ENCODE measurements around the gene PCAT7.
"Not testable (repeated sequence)": the region's sequence is repeated elsewhere in the genome, so short reads cannot be mapped to it uniquely, and the experiment has no call there.

The PCAT7 gene

DNA sequence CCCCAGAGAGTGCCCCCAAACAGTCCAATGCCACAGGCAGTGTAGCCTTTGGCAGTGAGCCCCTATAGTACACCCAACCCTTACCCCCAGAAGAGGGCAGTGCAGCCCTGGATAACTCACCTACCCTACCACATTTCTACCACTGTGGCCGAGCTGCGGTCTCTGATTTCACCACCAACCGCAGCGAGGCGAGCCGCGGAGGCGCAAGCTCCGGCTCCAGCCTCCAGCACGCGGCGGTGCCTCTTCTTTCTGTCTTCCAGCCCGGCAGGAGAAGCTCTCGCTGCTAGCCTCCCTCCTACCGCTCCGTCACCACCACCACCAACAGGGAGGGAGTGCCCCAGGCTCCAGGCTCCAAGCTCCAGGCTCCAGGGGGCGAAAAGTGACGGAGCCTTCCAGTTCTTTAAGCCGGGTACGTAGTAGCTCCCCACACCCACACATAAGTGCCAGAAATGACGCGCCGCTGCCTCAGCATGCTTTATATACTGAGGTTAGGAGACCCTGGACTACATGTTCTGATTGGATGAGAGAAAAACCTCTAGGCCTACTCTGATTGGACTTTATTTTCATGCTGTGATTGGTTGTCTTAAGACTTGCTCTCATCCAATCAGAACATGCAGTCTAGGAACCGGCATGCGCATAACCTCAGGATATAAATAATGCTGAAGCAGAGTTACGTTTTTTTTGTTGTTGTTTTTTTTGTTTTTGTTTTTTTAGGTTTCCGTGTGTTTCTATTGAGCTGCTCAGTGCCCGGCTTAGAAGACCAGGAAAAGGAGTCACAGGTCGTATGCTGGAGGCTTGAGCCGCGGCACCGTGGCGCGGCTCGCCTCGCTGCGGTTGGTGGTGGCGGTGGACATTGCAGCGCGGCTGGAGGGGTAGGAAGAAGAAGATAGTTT, at the start of gene PCAT7:
Gene PCAT7, plus strand, starts transcription at position 645 of the 893 bp plus-strand sequence.
- peak; percentile 43 for DNase-seq

GRCh38 chr9:94506370-94506769, 48.5 kb upstream of the PCAT7 start:
- DNase-seq = not testable (repeated sequence)

- DNase-seq = no peak
These were observed 47.2 kb upstream of the PCAT7 start for GRCh38 chr9:94507531-94508258.

DNA sequence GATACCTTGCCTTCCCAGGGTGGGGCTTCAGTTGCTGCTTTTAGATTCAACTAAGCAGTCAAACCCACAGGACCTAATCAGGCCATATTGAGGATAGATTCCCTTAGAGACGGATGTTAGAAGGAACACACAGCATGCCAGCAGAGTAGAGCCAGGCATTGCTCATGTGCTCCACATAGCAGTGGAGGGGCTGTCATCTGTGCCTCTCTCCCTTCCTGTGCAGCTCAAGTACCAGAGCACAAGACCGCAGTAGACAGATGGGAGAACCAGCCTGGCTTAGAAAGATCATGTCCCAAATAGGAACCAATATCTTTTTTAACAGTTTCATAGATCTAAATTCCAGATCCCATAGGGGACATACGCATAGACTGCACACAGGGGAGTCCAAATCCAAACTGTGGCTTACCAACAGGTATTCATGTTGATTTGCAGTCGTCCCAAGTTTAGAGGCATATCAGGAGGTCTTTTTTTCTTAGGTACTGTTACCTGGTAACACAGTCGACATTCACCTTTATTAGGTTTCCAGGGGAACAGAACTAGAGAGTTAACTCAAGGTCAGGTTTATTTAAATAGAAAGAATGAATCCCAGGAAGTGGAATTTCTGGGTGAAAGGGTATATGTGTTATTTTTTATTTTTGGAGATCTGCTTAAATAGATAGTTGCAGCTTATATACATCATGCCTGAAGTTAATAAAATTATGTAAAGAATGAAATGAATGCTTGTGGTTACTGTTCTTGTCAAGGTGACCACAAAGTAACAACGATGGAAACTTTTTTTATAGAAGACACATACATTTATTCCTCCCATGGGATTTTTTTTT, 43.5 kb upstream of the PCAT7 start:
- no peak for DNase-seq

DNA sequence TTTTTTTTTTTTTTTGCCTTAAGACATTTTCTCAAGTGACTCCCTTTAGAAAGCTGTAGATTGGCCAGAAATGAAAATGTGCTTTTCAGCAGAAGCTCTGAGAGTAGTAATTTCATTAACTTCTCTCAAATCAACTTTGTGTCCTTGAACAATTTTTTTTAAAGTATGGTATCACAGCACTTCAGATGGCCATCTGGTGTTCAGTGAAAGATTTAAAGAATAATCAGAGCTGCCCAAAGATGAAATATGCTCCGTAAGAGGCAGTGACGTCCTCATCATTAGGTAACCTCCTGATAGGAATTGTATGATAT, 43.0 kb upstream of the PCAT7 start:
- no peak for DNase-seq

GRCh38 chr9:94514722-94515121, 40.2 kb upstream of the PCAT7 start:
- DNase-seq = no peak

GRCh38 chr9:94517254-94517653, 37.6 kb upstream of the PCAT7 start:
- DNase-seq = no peak

- no peak for DNase-seq
These were observed 29.4 kb upstream of the PCAT7 start for GRCh38 chr9:94525396-94526035.

DNA sequence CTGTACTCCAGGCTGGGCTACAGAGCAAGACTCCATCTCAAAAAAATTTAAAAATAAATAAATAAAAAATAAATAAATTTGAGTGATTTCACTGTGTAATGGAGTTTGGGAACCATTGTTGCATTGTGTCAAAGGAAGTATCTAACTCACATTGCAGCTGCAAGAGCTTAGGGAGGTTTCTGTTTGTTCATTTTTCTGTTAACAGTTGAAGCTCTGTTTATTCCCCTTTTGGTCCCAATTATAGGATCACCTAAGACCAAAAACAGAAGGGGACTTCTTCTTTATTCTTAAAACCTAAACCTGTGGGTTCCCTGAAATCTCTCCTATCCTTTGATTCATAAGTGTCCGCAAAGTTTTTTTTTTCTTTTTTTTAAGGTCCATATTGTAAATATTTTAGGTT, 28.6 kb upstream of the PCAT7 start:
- DNase-seq = no peak

GRCh38 chr9:94526951-94527350, 27.9 kb upstream of the PCAT7 start:
- no peak for DNase-seq

DNA sequence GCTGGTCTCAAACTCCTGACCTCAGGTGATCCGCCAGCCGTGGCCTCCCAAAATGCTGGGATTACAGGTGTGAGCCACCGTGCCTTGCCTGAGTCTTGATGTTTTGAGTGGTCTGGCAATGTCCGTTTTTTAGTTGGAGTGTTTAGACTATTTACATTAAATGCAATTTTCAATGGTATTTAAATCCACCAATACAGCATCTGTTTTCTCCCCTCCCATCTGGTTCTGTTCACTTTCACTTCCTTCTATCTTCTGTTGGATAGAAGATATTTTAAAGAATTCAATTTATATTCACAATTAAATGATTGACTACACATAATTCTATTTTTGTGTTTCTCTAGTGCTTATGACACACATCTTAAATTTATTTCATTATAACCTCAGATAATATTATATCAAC, 26.0 kb upstream of the PCAT7 start:
- no peak for DNase-seq

- DNase-seq = no peak
These were observed 21.7 kb upstream of the PCAT7 start for GRCh38 chr9:94533155-94533554.

DNA sequence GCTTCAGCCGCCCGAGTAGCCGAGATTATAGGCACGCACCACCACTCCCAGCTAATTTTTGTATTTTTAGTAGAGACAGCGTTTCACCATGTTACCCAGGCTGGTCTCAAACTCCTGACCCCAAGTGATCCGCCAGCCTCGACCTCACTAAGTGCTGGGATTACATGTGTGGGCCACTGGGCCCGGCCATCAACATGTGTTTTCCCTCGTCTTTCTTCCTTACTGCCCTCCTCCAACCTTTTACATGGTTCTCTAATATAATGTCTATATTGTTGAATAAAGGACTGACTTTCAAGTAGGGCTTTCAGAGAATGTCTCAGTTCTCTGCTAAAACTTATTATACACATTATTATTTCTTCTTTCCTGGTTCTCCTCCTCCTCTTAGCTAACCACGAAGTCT, 21.3 kb upstream of the PCAT7 start:
- no peak for DNase-seq

- no peak for DNase-seq
These were observed 20.0 kb upstream of the PCAT7 start for GRCh38 chr9:94534901-94535300.

DNA sequence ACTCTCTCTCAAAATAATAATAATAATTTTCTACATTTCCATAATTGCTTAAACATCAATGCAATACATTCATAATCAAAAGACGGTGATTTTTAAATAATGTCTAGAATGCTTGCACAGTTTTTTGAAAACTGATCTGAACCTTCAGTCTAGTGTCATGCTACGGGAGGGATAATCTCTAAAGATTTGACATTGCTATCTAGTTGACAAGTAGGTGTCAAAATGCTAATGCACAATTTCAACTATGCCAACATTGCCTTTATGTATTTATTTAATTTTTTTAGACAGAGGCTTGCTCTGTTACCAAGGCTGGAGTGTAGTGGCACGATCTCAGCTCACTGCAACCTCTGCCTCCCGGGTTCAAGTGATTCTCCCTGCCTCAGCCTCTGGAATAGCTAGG, 16.0 kb upstream of the PCAT7 start:
- DNase-seq = no peak

GRCh38 chr9:94544335-94544734, 10.5 kb upstream of the PCAT7 start:
- DNase-seq = not testable (repeated sequence)

GRCh38 chr9:94545940-94546339, 8.9 kb upstream of the PCAT7 start:
- DNase-seq = no peak

DNA sequence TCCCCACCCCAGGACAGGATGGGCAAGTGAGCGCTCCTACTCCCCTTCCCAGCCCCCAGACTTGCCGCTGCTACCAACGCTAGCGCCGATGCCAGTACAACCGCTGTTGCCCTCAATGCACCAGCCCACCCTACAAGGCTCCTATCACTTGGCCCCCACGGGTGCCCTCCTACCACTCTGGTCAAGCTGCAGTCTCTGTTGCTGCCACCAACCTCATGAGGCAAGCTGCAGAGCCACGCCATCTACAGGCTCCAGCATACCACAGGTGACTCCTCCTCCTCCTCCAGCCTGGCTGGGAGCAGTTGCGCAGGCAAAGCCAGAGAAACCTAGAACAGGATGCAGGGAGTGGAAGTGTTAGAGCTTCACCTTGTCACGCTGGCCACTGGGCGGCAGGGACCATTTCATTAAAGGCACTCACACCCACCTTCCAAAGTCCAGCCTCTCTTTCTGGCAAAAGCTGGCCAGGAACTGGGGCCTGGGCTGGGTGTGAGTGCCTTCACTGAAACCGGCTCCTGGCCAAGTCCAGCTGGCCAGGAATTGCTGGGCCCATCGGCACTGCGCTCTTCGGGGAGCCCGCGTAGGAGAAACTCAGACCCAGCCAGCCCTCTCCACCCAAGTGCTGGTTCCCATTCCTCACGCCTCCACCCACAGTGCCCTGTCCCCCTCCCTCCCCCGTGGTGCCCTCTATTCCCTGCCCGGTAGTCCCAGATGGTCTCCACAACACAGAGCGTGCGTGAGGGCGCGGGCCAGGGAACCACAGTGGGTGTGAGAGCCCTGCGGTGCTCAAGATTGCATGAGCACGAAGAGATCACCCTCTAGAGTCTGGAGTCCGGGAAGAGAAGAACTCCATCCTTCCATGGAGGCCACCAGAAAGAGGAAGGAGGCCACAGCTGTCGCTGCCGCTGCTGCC, 1.6 kb upstream of the PCAT7 start:
- DNase-seq = no peak

GRCh38 chr9:94554078-94554438, 825 bp upstream of the PCAT7 start:
- no peak for DNase-seq

DNA sequence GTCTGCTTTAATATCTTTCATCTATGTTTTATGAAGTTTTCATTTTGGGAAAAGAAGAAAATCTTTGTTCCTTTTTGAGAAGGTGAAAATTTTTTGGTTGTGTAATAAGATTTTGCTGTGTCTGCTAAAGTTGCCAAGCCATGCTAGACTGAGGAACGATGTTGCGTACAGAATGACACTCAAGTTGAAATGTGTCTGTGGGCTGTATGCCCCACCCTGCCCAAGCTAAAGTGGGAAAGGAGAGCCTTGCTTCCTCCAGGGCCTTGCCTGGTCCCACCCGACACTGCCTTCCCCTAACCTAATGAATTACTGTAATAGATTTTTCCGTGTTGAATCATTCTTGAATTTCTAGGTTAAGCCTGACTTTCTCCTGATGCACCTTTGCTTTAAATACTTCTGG, 2.5 kb downstream of the PCAT7 start:
- no peak for DNase-seq

GRCh38 chr9:94560237-94560636, 5.4 kb downstream of the PCAT7 start:
- DNase-seq = no peak

GRCh38 chr9:94563548-94563947, 8.7 kb downstream of the PCAT7 start:
- no peak for DNase-seq

Data from suppressor macrophage treated with lipopolysaccharide for 4 hours (primary cell).